HG02642 (cell line): Measurements from ENCODE around the gene RAB31.
A peak's percentile ranks its signal among the peaks of the same experiment; 100 is the strongest.

Experiments used
- ATAC-seq: cut with Tn5 transposase; IDR thresholded peaks from one replicate; pipeline ENCODE4 v1.9.1; 2021; ENCODE audit warnings: mild to moderate bottlenecking; ENCODE audit not compliant: unreplicated experiment, poor library complexity

The RAB31 gene

GRCh38 chr18:9710037-9710436 lies 1.9 kb downstream of the RAB31 start:
- no peak for ATAC-seq

GRCh38 chr18:9711361-9712129 lies 3.4 kb downstream of the RAB31 start:
- peak; percentile 64 for ATAC-seq

- ATAC-seq = no peak
These were observed 4.1 kb downstream of the RAB31 start for GRCh38 chr18:9712130-9712577.

DNA sequence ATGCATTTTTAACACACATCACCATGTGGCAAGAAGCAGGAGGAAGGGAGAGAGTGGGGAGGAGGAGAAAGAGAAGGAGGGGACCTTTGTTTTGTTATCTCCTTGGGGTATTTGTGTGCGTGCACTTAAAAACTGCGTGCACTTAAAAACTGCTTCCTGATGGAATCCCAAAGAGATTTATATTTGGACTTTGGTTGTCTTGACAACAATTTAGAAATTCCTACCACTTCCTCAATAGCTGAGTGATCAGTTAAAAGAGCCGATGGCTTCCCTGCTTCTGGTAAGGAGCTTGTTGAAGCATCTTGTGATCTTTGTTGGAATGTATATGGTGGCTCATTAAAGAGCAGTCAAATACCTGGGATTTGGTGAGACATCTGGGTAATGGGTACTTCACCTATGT lies 4.5 kb downstream of the RAB31 start:
- no peak for ATAC-seq

DNA sequence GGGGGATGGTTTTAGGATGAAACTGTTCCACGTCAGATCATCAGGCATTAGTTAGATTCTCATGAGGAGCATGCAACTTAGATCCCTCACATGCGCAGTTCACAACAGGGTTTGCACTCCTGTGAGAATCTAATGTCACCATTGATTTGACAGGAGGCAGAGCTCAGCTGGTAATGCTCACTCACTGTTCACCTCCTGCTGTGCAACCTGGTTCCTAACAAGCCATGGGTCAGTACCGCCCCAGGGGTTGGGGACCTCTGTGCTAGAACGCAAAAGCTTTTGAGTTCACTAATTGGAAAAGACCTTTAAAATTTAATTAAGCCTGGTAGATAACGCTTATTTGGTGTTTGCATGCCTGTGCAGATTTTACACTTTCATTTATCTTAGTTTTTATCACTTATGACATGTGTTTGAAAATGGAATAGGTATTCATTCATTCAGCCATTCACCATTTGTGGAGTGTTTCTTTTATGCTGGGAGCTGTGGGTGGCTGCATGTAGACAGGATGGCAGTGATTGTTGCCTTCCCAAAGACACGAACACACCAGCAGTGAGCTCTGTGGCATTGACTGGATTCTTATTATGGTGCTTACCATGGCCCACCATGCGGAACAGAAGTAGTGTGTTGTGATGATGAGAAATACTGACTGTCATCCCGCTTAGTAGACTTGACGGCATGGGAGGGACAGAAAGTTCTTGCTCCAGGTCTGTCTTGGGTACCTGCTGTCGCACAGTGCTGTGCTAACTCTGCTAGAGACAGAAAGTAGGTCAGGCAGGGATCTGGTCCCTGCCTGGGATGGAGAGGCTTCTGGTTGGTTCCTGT lies 6.4 kb downstream of the RAB31 start:
- no peak for ATAC-seq

DNA sequence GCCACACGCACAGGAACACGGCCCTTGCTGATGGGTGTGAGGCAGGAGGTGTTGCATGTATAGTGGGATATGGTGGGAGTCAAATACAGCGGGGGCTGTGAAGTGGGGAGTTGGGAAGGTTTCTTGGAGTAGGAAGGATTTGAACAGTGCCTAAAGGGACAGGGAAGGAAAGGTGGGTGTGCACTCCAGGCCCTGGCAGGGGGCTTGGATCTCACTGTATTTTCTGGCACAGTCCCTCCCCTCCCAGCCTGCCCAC lies 6.9 kb downstream of the RAB31 start:
- no peak for ATAC-seq

DNA sequence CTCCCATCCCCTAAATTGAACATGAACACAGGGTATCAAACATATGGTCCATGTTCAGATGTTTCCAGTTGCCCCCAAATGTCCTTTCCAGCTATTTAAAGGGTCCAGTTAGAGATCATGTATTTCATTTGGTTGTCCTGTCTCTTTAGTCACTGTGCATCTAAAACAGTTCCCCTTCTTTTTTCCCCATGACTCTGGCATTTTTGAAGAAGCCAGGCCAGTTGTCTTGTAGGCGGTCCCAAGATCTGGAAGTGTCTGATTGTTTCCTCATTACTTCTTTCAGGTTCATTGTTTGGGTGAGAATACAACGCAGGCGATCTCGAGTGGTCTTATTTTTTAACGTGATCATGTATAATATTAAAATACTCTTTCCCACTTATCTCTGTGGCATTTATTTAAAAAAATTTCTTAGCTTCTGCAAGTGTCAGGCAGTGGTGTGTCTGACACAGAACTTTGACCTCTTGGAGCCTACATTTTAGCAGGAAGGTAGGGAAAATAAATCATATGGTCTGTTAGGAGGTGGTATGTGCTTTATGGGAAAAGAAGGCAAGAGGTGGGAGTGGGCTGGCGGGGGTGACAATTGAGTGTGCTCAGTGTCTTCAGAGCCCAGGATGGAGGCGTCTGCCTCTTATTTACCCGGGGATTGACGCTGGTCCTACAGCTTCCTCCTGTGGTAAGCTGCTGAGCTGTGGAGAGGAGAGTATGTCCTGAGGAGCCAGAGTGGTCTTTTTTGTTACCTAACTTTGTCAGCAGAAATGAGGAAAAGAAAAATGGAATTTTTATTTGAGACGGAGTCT lies 8.1 kb downstream of the RAB31 start:
- no peak for ATAC-seq

DNA sequence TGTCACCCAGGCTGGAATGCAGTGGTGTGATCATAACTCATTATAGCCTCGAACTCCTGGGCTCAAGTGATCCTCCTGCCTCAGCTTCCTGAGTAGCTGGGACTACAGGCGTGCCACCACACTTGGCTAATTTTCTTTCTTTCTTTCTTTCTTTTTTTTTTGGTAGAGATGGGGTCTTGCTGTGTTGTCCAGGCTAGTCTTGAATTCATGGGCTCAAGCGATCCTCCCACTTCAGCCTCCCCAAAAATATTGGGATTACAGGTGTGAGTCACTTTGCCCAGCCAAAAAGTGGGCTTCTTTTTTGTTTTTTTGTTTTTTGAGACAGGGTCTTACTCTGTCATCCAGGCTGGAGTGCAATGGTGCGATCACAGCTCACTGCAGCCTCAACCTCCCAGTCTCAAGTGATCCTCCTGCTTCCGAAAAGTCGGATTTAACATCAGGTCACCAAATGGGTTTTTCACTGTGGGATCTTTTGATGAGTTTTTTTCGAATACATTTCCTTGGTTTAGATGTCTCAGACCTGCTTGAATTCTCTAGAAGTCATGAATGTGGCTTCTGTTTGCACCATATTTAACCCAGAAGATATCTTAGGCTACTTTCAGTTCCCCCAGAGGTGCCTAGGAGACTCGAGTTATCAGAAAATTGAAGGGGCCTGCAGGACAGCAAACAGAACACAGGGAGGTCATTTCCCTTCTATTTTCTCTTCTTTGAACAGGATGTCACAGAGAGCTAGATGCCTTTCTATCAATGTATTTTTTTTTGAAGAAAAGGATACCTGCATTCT lies 8.9 kb downstream of the RAB31 start:
- no peak for ATAC-seq

GRCh38 chr18:9719421-9719981 lies 11.4 kb downstream of the RAB31 start:
- no peak for ATAC-seq

- ATAC-seq = no peak
These were observed 12.2 kb downstream of the RAB31 start for GRCh38 chr18:9720327-9720726.

DNA sequence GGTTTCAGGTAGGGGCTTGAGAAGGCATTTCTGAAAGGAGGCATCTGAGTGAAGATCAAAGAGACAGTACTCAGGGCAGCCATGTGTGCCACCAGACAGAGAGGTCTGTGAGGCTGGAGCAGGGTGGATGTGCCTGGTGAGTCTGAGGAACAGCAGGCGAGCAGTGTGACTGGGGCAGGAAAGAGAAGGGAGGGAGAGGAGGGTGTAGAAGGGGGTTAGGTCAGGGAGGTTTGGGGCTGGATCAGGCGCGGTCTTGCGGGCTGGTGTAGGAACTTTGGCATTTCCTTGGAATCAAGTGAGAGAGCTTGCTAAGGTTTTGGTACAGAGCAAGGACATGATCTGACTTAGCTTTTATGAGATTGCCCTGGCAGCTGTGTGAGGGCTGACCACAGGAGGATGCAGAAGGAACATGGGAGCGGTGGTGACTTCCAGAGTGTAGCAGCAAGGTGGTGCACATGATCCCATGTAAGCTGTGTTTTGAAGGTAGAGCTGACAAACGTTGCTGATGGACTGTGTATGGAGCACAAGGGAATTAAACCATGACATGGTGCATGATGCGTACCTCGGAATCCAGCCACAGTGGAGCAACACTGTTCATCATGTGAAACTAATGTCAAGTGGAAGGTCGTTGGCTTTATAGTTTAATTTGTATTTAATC lies 13.9 kb downstream of the RAB31 start:
- ATAC-seq = no peak

GRCh38 chr18:9722691-9723090 lies 14.6 kb downstream of the RAB31 start:
- ATAC-seq = no peak

- no peak for ATAC-seq
These were observed 16.9 kb downstream of the RAB31 start for GRCh38 chr18:9724797-9725585.

DNA sequence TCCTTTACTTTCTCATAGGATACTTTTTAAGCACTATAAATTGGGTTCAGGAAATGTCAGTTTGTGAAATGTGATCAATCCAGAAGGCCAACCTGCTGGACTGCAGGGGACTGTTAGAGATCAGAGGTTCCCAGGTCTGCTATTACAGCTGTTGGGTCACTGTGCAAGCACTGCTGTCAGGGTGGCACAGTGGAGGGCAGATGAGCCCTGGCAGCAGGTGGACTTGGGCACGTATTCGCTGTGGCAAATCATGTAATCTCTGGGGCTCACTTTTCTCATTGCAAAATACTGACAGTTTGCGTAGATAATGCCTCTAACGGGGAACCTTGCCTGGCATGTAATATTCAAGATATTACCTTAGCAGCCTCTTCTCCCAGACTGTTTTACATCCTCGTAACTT lies 18.1 kb downstream of the RAB31 start:
- no peak for ATAC-seq

- ATAC-seq = no peak
These were observed 18.8 kb downstream of the RAB31 start for GRCh38 chr18:9726936-9727335.

DNA sequence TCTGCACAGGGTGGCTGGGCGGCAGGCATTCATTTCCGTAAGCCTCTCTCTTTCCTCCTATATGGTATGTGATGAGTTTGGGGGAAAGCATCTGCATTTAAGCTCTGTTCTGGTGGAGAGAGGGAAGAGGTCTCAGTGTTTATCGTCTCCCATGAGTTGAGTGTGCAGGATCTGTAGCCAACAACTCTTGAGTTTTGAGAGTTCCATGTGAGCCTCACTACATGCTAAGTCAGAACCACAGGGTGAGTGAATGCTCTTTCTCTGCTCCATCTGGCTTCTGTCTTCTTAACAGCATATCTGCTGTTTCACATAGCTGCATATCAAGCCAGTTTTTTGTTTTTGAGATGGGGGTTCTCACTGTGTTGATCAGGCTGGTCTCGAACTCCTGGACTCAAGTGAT lies 22.7 kb downstream of the RAB31 start:
- ATAC-seq = no peak

DNA sequence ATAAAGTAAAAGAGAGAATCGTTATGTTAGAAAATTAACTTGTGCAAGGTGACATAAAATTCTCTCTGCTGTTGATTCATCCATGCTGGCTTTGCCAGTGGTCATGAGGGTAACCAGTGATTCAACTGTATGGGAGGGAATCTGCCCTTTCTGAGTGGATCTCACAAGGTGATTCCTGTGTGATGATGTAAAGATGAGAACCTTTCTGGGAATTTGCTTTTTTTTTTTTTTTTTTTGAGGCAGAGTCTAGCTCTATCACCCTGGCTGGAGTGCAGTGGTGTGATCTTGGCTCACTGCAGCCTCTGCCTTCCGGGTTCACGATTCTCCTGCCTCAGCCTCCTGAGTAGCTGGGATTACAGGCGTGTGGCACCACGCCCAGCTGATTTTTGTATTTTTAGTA lies 23.3 kb downstream of the RAB31 start:
- no peak for ATAC-seq

GRCh38 chr18:9732031-9732430 lies 23.9 kb downstream of the RAB31 start:
- no peak for ATAC-seq

DNA sequence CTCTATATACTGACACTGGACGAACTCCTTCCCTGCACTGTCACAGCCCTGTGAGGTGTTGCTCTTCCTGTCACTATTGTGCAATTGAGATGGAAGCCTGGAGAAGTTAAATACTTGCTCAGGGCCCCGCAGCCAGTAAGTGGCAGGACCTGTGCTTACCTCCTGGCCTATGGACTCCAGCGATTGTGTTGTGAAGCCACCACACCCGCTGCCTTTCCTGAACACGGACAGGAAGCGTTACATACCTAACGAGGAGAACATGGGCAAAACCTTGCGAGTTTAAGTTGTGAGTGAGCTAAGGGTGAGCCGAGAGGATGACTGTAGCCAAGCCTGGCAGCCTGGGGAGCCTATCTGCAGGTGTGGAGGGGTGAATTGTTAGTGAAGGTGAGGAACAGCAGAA lies 26.1 kb downstream of the RAB31 start:
- no peak for ATAC-seq
